ENCODE measurements around the gene MIF4GD.
A peak's percentile ranks its signal among the peaks of the same experiment; 100 is the strongest.
"Not testable (repeated sequence)": the region's sequence is repeated elsewhere in the genome, so short reads cannot be mapped to it uniquely, and the experiment has no call there.

MIF4GD gene

GRCh38 chr17:75257228-75257627 is 13.8 kb downstream of the MIF4GD start:
- not testable (repeated sequence) for DNase-seq

- not testable (repeated sequence) for DNase-seq
These were observed 14.9 kb downstream of the MIF4GD start for GRCh38 chr17:75255954-75256698.

- no peak for DNase-seq
These were observed 18.8 kb downstream of the MIF4GD start for GRCh38 chr17:75252039-75252816.

GRCh38 chr17:75250009-75250471 is 21.0 kb downstream of the MIF4GD start:
- DNase-seq: peak in 4 of 6 experiments; percentile 18 to 28 (median 22)

GRCh38 chr17:75249564-75249963 is 21.5 kb downstream of the MIF4GD start:
- no peak for DNase-seq

- DNase-seq: no peak
These were observed 24.6 kb downstream of the MIF4GD start for GRCh38 chr17:75246404-75246803.

GRCh38 chr17:75245011-75245410 is 26.0 kb downstream of the MIF4GD start:
- no peak for DNase-seq

GRCh38 chr17:75244133-75244866 is 26.7 kb downstream of the MIF4GD start:
- no peak for DNase-seq

- DNase-seq: no peak
These were observed 28.5 kb downstream of the MIF4GD start for GRCh38 chr17:75242461-75243042.

- no peak for DNase-seq
These were observed 29.0 kb downstream of the MIF4GD start for GRCh38 chr17:75241996-75242460.

- no peak for DNase-seq
These were observed 29.5 kb downstream of the MIF4GD start for GRCh38 chr17:75241502-75241901.

GRCh38 chr17:75241143-75241430 is 29.9 kb downstream of the MIF4GD start:
- DNase-seq: no peak

GRCh38 chr17:75240394-75241142 is 30.5 kb downstream of the MIF4GD start:
- DNase-seq: peak in 5 of 6 experiments; percentile 4 to 21 (median 8)

- no peak for DNase-seq
These were observed 31.1 kb downstream of the MIF4GD start for GRCh38 chr17:75239778-75240393.

GRCh38 chr17:75239214-75239613 is 31.8 kb downstream of the MIF4GD start:
- DNase-seq: no peak

- DNase-seq: peak; percentile 35 to 61 (median 42)
These were observed 32.3 kb downstream of the MIF4GD start for GRCh38 chr17:75238684-75239191.

GRCh38 chr17:75238020-75238580 is 32.9 kb downstream of the MIF4GD start:
- no peak for DNase-seq

- no peak for DNase-seq
These were observed 33.7 kb downstream of the MIF4GD start for GRCh38 chr17:75237100-75238014.

- no peak for DNase-seq
These were observed 38.2 kb downstream of the MIF4GD start for GRCh38 chr17:75232786-75233185.
